DND-41 (cell line): ENCODE data around the gene TGIF1.

Source experiments
- ATAC-seq: fragments of 200-7000 bp; cut with Tn5 transposase; 3 replicates; pipeline ENCODE4 v1.9.1; 2021; ENCODE audit warnings: low read depth; ENCODE audit not compliant: insufficient read depth
- DNase-seq: peaks from one replicate; pipeline ENCODE4 v3.0.0-alpha.2; 2020
- H2AFZ ChIP-seq: 2 replicates; pipeline ENCODE4 v1.6.0; 2012; ENCODE audit warnings: low read depth, low read length
- H3K27ac ChIP-seq: 2 replicates; pipeline ENCODE4 v1.5.1; 2012; ENCODE audit warnings: low read length, inconsistent platforms
- H3K27me3 ChIP-seq: fragments of 200-600 bp; sonication (generic); 2 replicates; pipeline ENCODE4 v1.6.0; 2012; ENCODE audit warnings: low read length, mild to moderate bottlenecking, inconsistent platforms; ENCODE audit not compliant: insufficient read depth, poor library complexity
- H3K36me3 ChIP-seq: 2 replicates; pipeline ENCODE4 v1.5.1; 2012; ENCODE audit warnings: low read length, inconsistent platforms; ENCODE audit not compliant: insufficient read depth
- H3K4me1 ChIP-seq: 2 replicates; pipeline ENCODE4 v1.5.1; 2012; ENCODE audit warnings: mild to moderate bottlenecking, low read length; ENCODE audit not compliant: insufficient read depth
- H3K4me2 ChIP-seq: 2 replicates; pipeline ENCODE4 v1.6.0; 2012; ENCODE audit warnings: mild to moderate bottlenecking, moderate library complexity, low read length, inconsistent platforms; ENCODE audit not compliant: insufficient read depth
- H3K4me3 ChIP-seq, 2 experiments: fragments of 200-600 bp in 1 of 2; shearing (Covaris generic) in 1 of 2; 2 replicates each; pipeline ENCODE4 v1.5.1; 2012 to 2016; ENCODE audit warnings: inconsistent platforms in 2 of 2, low read length in 2 of 2, mild to moderate bottlenecking in 2 of 2, low read depth in 1 of 2, moderate library complexity in 1 of 2
- H3K79me2 ChIP-seq: 2 replicates; pipeline ENCODE4 v1.6.0; 2012; ENCODE audit warnings: low read length, inconsistent platforms; ENCODE audit not compliant: insufficient read depth
- H3K9ac ChIP-seq: 2 replicates; pipeline ENCODE4 v1.6.0; 2012; ENCODE audit warnings: low read depth, mild to moderate bottlenecking, inconsistent platforms, low read length, moderate library complexity
- H3K9me3 ChIP-seq: 2 replicates; pipeline ENCODE4 v1.5.1; 2012; ENCODE audit warnings: low read length, moderate library complexity, mild to moderate bottlenecking, inconsistent platforms; ENCODE audit not compliant: insufficient read depth, severe bottlenecking
- H4K20me1 ChIP-seq: 2 replicates; pipeline ENCODE4 v1.6.0; 2012; ENCODE audit warnings: low read length; ENCODE audit not compliant: insufficient read depth
- CTCF ChIP-seq: IDR thresholded peaks from 2 replicates; pipeline ENCODE4 v1.5.1; 2012; ENCODE audit warnings: borderline replicate concordance, low read length, moderate library complexity, mild to moderate bottlenecking; ENCODE audit not compliant: poor library complexity, severe bottlenecking; ENCODE audit errors: extremely low read depth
- EZH2 ChIP-seq: IDR thresholded peaks from 3 replicates; pipeline ENCODE4 v1.6.1; 2012; ENCODE audit warnings: borderline replicate concordance, low read depth, mild to moderate bottlenecking, moderate library complexity, low read length, inconsistent platforms; ENCODE audit not compliant: severe bottlenecking

The TGIF1 gene

DNA sequence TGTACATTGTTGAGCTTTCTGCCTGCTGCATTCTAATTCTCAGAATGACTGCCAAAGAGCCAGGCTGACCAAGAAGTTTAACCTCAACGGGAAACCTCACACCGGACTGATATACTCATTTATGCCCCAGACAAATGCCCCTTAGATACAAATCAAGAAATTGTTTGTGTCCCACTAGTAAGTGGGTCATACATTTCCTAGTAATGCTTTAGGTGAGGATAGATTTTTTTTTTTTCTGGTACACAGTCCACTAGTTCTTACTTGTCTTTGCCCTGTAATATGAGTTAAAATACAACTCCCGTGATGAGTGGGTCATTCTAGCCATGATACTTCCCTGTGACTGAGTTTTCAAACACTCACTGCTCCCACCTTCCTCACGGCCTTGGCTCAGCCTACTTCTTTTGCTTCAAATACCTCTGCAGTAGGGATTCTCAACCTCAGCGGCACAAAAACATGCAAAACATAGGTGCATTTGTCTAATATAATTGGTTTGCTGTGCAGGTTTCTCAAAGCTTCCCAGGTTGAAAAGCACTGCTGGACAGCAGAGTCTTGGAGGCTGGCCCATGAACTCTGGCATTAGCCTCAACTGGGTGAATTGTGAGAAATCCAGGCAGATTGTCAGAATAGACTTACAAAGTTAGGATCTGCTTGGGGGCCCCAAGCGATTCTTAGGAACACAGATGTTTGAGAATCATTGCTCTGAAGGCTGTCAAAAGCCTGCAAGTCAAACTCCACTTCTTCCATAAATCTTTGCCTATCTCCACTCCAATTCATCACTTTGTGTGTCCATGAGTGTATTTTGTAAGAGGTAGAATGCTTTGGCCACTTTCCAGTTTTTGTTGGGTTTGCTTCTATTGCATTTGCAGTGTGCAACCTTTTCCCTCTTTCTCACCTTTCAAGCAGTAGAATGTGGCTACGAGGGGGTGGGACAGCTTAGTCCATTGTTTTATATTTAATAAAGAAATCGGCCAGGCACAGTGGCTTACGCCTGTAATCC is 35.5 kb downstream of the TGIF1 start:
- Histone ChIP-seq H3K36me3 (no peaks in the 10 kb centered on the region), H3K4me2 (no peak overlapping the region), H3K9me3 (no peaks in the 10 kb centered on the region), H3K79me2 (no peaks in the 10 kb centered on the region), H3K4me1 (no peaks in the 10 kb centered on the region), H3K27ac (no peak overlapping the region), H3K4me3 (no peak overlapping the region), H3K9ac (no peak overlapping the region), H3K27me3 (peaks cover 7% of the 10 kb centered on the region), H2AFZ (no peak overlapping the region), H4K20me1 (no peaks in the 10 kb centered on the region)
- DNase-seq (no peak), ATAC-seq (no peak)
- TF ChIP-seq CTCF = no peak
- TF ChIP-seq EZH2 = no peak

- Histone ChIP-seq H4K20me1 (no peaks in the 10 kb centered on the region), H3K27ac (no peak overlapping the region), H3K4me1 (no peaks in the 10 kb centered on the region), H3K9me3 (no peaks in the 10 kb centered on the region), H2AFZ (no peak overlapping the region), H3K4me2 (no peak overlapping the region), H3K79me2 (no peaks in the 10 kb centered on the region), H3K4me3 (no peak overlapping the region), H3K27me3 (peaks cover 4% of the 10 kb centered on the region), H3K36me3 (no peaks in the 10 kb centered on the region), H3K9ac (no peak overlapping the region)
- TF ChIP-seq EZH2 = no peak
- no peak for TF ChIP-seq CTCF
- no peak for DNase-seq
- ATAC-seq = no peak
These were observed 36.5 kb downstream of the TGIF1 start for GRCh38 chr18:3486512-3486911.

DNA sequence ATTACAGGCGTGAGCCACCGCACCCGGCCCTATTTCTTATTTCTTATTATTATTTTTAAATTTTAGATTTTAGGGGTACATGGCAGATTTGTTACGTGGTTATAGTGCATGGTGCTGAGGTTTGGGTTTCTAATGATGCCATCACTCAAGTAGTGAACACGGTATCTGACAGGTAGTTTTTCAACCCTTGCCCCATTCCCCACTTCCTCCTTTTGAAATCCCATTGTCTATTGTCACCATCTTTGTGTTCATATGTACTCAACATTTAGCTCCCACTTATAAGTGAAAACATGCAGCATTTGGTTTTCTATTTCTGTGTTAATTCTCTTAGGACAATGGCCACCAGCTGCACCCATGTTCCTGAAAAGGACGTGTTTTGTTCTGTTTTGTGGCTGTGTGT is 39.5 kb downstream of the TGIF1 start:
- Histone ChIP-seq H3K27me3 (peaks cover 7% of the 10 kb centered on the region), H3K36me3 (no peaks in the 10 kb centered on the region), H4K20me1 (no peaks in the 10 kb centered on the region), H3K9me3 (no peaks in the 10 kb centered on the region), H2AFZ (no peak overlapping the region), H3K4me2 (no peak overlapping the region), H3K4me3 (no peak overlapping the region), H3K79me2 (no peaks in the 10 kb centered on the region), H3K27ac (no peak overlapping the region), H3K9ac (no peak overlapping the region), H3K4me1 (no peaks in the 10 kb centered on the region)
- TF ChIP-seq CTCF = no peak
- TF ChIP-seq EZH2 = no peak
- DNase-seq (no peak), ATAC-seq (no peak)
